Stimulated activated CD4-positive, alpha-beta T cell treated with anti-CD3 and anti-CD28 coated beads, Interleukin-12 subunit alpha, Interleukin-12 subunit beta, amount 100 ng/mL, for 4 hours (primary cell): ENCODE data around the gene DMGDH.

Source experiments
- DNase-seq: peaks from one replicate; pipeline ENCODE4 v3.0.0-alpha.2; 2020

Gene DMGDH

GRCh38 chr5:78971998-78972397 is 97.5 kb downstream of the DMGDH start:
- no peak for DNase-seq

GRCh38 chr5:78968781-78969180 is 100.7 kb downstream of the DMGDH start:
- DNase-seq = no peak

GRCh38 chr5:78964889-78965288 is 104.6 kb downstream of the DMGDH start:
- DNase-seq = no peak

DNA sequence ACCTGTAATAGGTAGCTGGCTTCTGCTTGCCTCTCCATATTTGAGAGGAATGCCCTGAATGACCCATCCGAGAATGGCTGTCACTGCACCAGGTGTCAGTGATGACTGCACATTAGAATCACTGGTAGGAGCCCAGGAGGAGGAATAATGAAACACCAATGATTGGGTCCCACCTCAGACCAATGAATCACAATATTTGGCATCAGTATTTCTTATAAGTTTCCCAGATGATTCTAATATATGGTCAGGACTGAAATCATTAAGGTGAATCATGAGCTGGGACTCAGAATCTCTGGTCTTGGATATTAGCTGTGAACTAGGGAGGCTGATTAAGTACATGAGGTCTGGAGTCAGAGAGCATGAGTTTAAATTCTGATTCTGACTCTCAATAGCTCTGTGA is 107.7 kb downstream of the DMGDH start:
- DNase-seq = no peak

DNA sequence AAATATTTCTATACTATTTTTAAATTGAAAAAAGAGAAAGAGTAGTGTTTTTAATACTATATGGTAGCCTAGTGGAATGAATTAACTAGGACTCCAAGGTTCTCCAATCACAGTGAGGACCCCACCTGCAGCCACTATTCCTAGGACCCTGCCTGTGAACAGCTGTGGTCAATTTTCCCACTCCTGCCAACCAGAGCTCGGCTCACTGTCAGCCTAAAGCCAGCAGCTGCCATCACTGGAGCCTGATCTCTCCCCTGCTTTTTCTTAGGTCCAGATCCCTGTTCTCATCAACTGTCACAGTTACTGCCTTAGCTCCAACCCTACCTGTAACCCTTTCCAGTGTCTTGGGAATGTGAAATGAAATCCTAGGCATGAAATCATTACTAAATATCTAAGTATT is 109.7 kb downstream of the DMGDH start:
- DNase-seq = no peak

GRCh38 chr5:78958672-78959445 is 110.6 kb downstream of the DMGDH start:
- DNase-seq = no peak

DNA sequence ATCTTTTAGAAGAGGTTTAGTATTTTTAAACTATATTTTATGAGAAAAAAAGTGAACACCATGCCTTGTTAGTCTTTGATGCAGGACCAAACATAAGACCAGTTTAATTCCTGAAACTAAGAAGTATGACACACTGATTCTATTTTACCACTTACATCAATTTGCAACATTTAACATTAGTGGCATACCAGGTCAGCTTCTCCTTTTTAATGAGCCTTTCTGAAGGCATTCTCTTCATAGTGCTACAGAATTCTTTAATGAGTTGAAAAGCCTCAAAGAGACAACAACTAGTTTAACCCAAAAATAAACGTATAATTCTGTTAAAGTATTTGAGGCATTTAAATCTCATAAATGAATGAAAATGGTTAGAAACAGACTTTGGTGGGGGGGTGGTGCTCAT is 112.6 kb downstream of the DMGDH start:
- no peak for DNase-seq

- no peak for DNase-seq
Measured at GRCh38 chr5:78953092-78953800, 116.2 kb downstream of the DMGDH start.
